HUES6 (cell line): ENCODE data around the gene DENND6B.

Source experiments
- H3K27ac ChIP-seq: 2 replicates; pipeline ENCODE4 v1.7.0; 2013; ENCODE audit warnings: low read depth, mild to moderate bottlenecking, low read length, inconsistent platforms
- H3K27me3 ChIP-seq: 2 replicates; pipeline ENCODE4 v1.6.1; 2013; ENCODE audit warnings: low read length; ENCODE audit not compliant: control insufficient read depth, insufficient read depth
- H3K36me3 ChIP-seq: 2 replicates; pipeline ENCODE4 v1.6.1; 2013; ENCODE audit warnings: low read length; ENCODE audit not compliant: control insufficient read depth, insufficient read depth
- H3K4me1 ChIP-seq: 2 replicates; pipeline ENCODE4 v1.6.1; 2013; ENCODE audit warnings: low read length; ENCODE audit not compliant: control insufficient read depth, insufficient read depth
- H3K4me3 ChIP-seq: 2 replicates; pipeline ENCODE4 v1.5.1; 2013; ENCODE audit warnings: low read depth, low read length
- H3K9ac ChIP-seq: one replicate; pipeline ENCODE4 v1.6.1; 2013; ENCODE audit warnings: mild to moderate bottlenecking, low read length
- H3K9me3 ChIP-seq: 2 replicates; pipeline ENCODE4 v1.6.1; 2013; ENCODE audit warnings: low read depth, low read length; ENCODE audit not compliant: control insufficient read depth, insufficient read depth

DENND6B gene

GRCh38 chr22:50313600-50313999, 13.2 kb downstream of the DENND6B start:
- Histone ChIP-seq H3K4me1 (peaks cover 18% of the 10 kb centered on the region), H3K9ac (no peak overlapping the region), H3K27me3 (peaks cover 18% of the 10 kb centered on the region; the same call in 1 of the 2 replicates), H3K4me3 (no peak overlapping the region), H3K36me3 (no peaks in the 10 kb centered on the region), H3K9me3 (no peaks in the 10 kb centered on the region), H3K27ac (no peak overlapping the region)

GRCh38 chr22:50313021-50313420, 13.8 kb downstream of the DENND6B start:
- Histone ChIP-seq H3K9ac (no peak overlapping the region), H3K36me3 (no peaks in the 10 kb centered on the region), H3K9me3 (no peaks in the 10 kb centered on the region), H3K4me3 (no peak overlapping the region), H3K4me1 (peaks cover 23% of the 10 kb centered on the region), H3K27ac (no peak overlapping the region), H3K27me3 (peaks cover 18% of the 10 kb centered on the region; the same call in 1 of the 2 replicates)

- Histone ChIP-seq H3K27me3 (peaks cover 18% of the 10 kb centered on the region; the same call in 1 of the 2 replicates), H3K9ac (no peak overlapping the region), H3K9me3 (no peaks in the 10 kb centered on the region), H3K4me1 (peaks cover 25% of the 10 kb centered on the region), H3K27ac (no peak overlapping the region), H3K36me3 (no peaks in the 10 kb centered on the region), H3K4me3 (no peak overlapping the region)
These were observed 14.4 kb downstream of the DENND6B start for GRCh38 chr22:50312371-50312770.

GRCh38 chr22:50311606-50312351, 15.0 kb downstream of the DENND6B start:
- H3K9me3 ChIP-seq: no peaks in the 10 kb centered on the region
- peaks cover 25% of the 10 kb centered on the region for H3K4me1 ChIP-seq
- peaks cover 18% of the 10 kb centered on the region; the same call in 1 of the 2 replicates for H3K27me3 ChIP-seq
- H3K4me3 ChIP-seq: no peak overlapping the region
- no peaks in the 10 kb centered on the region for H3K36me3 ChIP-seq
- no peak overlapping the region for H3K27ac ChIP-seq
- no peak overlapping the region for H3K9ac ChIP-seq

GRCh38 chr22:50310949-50311444, 15.8 kb downstream of the DENND6B start:
- no peak overlapping the region for H3K4me3 ChIP-seq
- H3K9me3 ChIP-seq: no peaks in the 10 kb centered on the region
- no peak overlapping the region for H3K9ac ChIP-seq
- peaks cover 29% of the 10 kb centered on the region for H3K4me1 ChIP-seq
- H3K27ac ChIP-seq: no peak overlapping the region
- H3K36me3 ChIP-seq: no peaks in the 10 kb centered on the region
- peaks cover 15% of the 10 kb centered on the region; the same call in 1 of the 2 replicates for H3K27me3 ChIP-seq

GRCh38 chr22:50310031-50310722, 16.6 kb downstream of the DENND6B start:
- Histone ChIP-seq H3K9me3 (no peaks in the 10 kb centered on the region), H3K4me1 (peaks cover 35% of the 10 kb centered on the region), H3K9ac (no peak overlapping the region), H3K36me3 (no peaks in the 10 kb centered on the region), H3K4me3 (no peak overlapping the region), H3K27me3 (peaks cover 7% of the 10 kb centered on the region; the same call in 1 of the 2 replicates), H3K27ac (no peak overlapping the region)

- H3K9ac ChIP-seq: no peak overlapping the region
- no peaks in the 10 kb centered on the region for H3K36me3 ChIP-seq
- H3K4me1 ChIP-seq: peaks cover 37% of the 10 kb centered on the region
- H3K27ac ChIP-seq: no peak overlapping the region
- H3K27me3 ChIP-seq: peaks cover 1% of the 10 kb centered on the region; the same call in 1 of the 2 replicates
- H3K4me3 ChIP-seq: no peak overlapping the region
- H3K9me3 ChIP-seq: no peaks in the 10 kb centered on the region
These were observed 17.2 kb downstream of the DENND6B start for GRCh38 chr22:50309601-50309991.

GRCh38 chr22:50308986-50309600, 17.7 kb downstream of the DENND6B start:
- Histone ChIP-seq H3K9me3 (no peaks in the 10 kb centered on the region), H3K27me3 (no peaks in the 10 kb centered on the region), H3K4me3 (no peak overlapping the region), H3K36me3 (no peaks in the 10 kb centered on the region), H3K9ac (no peak overlapping the region), H3K27ac (no peak overlapping the region), H3K4me1 (peaks cover 36% of the 10 kb centered on the region)

- Histone ChIP-seq H3K4me1 (peaks cover 36% of the 10 kb centered on the region), H3K9me3 (no peaks in the 10 kb centered on the region), H3K4me3 (no peak overlapping the region), H3K27me3 (no peaks in the 10 kb centered on the region), H3K9ac (no peak overlapping the region), H3K36me3 (no peaks in the 10 kb centered on the region), H3K27ac (no peak overlapping the region)
These were observed 18.2 kb downstream of the DENND6B start for GRCh38 chr22:50308597-50308935.

GRCh38 chr22:50307890-50308596, 18.8 kb downstream of the DENND6B start:
- Histone ChIP-seq H3K4me1 (peaks cover 41% of the 10 kb centered on the region), H3K4me3 (no peak overlapping the region), H3K9me3 (no peaks in the 10 kb centered on the region), H3K27me3 (no peaks in the 10 kb centered on the region), H3K9ac (no peak overlapping the region), H3K27ac (no peak overlapping the region), H3K36me3 (no peaks in the 10 kb centered on the region)
